Measurements from ENCODE around the gene DRC3.

The DRC3 gene

DNA sequence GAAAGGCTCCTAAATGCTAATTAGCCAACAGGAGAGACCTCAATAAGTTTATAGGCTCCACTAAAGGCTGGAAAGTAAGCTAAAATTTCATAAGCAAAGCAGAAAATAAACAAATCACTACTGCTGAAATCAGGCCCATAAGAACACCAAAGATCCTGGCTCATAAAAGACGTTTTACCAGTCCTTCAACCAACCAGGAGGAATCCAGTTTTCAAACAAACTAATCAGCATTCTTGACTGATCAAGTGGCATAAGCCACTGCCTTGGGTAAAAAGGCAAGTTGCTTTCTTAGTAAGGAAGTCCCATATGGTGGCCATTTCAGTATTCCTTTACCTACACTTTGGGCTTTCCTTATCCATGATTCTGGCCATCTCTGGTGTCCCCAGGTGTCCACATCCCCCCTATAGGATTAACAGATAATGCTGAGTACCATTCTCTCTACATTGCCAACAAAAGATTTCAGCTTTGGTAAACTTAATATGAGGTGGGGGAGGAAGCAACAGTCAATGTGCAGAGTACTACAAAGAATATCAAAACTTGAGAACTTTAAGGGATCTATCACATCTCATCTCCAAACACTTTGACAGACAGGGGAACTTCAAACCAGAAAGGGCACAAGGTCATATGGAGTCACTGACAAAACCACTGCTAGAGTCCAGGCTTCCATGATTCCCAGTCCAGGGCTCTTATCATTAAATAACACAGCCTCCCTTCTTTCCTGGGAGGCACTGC, 1.8 kb upstream of the DRC3 start:
- no peak for DNase-seq

GRCh38 chr17:17971431-17972125, 1.1 kb upstream of the DRC3 start:
- DNase-seq, result peak; percentile 32

DNA sequence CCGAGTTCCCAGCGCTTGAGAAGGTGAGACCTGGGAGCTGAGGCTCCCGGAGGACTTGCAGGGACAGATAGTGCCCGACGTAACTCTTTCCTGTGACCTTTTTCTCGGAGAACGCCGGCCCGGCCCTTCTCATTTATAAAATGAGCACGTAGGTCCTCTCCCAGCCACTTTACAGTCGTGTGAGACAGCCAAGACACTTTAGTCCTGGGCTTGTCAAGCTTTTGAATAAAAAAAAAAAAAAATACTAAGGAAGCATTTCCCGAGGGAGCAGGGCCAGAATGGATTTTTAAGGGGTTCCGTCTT, 241 bp downstream of the DRC3 start:
- no peak for DNase-seq

DNA sequence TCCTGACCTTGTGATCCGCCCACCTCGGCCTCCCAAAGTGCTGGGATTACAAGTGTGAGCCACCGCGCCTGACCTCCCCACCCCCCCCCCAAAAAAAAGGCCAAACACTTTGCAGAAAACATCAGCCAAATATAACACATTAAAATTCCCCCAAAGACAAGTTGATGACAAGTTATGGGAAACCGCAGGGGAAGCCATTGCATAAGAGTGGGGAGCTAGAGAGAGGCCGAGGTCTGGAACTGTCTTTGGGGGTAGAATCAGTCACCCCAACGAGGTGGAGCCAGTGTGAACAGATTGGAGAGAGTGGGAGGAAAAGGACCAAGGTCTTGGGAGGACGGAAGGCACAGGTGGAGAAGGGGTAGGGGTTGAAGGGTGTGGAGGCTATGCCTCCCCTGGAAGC, 2.8 kb downstream of the DRC3 start:
- DNase-seq, result no peak

GRCh38 chr17:17976931-17977570, 4.4 kb downstream of the DRC3 start:
- DNase-seq, result no peak

DNA sequence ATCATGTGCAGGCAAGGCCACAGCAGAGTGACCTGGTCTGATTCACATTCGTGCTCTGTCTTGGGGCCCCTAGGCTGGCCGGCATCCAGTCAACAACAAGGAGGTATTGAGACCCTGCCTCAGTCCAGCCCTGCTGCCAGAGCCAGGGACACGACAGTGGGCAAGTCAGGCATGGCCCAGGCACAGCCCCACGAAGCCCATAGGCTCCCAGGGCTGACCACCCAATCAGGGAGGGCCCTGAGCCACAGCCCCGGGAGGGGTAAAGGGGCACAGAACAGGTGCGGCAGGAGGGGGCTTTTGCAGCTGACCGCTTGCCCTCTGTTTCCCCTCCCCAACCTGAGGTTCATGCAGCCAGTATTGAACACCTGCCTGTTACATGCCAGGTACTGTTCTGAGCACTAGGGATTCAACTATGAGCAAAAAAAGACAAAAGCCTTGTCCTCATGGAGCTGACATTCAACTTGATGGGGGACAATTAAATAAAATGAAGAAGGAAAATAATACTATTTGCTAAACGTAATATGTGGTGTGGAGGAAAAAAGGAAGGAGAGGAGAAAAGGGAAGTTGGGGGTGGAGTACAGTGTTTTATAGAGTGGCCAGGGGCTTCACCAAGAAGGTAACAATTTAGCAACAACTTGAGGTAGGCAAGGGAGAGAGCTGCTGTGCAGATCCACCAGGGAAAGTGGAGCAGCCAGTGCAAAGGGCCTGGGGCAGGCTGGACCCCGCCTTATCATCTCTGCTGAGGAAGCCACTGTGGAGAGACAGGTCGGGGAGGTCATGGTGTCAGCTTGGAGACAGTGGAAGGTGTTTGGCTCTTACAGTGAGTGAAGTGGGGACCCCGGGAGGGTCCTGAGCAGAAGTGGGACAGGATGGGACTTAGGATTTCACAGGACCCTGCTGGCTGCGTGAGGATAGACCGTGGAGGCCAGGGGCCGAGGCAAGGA, 6.1 kb downstream of the DRC3 start:
- DNase-seq, result no peak

- no peak for DNase-seq
Measured at GRCh38 chr17:17979778-17980177, 7.1 kb downstream of the DRC3 start.

GRCh38 chr17:17981330-17981729, 8.7 kb downstream of the DRC3 start:
- no peak for DNase-seq

DNA sequence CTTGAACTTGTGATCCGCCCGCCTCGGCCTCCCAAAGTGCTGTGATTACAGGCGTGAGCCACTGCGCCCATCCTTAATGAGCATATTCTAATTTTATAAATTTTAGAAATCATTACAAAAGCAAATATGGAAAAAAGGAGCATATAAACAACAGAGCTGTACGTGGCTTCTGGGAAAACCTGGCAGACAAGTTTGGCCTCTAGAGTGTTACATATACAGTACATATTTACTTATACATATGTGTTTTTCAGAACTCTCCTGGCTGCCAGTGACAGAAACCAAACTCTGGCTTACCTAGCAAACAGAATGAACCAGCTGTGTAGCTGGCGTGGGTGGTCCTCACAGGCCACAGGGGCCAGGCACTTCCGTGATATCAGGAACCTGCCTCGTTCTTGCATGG, 10.1 kb downstream of the DRC3 start:
- DNase-seq, result no peak

- DNase-seq, result no peak
Measured at GRCh38 chr17:17983376-17983775, 10.7 kb downstream of the DRC3 start.

- no peak for DNase-seq
Measured at GRCh38 chr17:17983776-17984175, 11.1 kb downstream of the DRC3 start.

DNA sequence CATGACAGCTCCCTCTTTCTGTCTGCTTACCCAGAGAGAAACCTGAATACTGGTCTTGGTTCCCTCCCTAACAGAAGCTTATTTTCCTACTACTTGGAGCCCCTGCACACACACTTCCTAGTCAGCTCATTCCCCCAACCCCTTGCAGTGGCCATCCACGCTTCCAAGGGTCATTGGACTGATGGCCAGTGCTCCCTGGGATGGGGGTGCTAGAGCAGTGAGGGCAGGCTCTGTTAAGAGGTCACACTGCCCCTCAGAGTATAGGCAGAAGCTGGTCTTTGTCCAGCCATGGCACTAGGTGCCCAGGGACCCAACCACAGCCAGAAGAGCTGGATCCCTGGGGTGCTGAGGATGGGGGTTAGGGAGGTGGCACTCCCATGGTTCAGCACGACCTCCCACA, 12.5 kb downstream of the DRC3 start:
- DNase-seq, result no peak

DNA sequence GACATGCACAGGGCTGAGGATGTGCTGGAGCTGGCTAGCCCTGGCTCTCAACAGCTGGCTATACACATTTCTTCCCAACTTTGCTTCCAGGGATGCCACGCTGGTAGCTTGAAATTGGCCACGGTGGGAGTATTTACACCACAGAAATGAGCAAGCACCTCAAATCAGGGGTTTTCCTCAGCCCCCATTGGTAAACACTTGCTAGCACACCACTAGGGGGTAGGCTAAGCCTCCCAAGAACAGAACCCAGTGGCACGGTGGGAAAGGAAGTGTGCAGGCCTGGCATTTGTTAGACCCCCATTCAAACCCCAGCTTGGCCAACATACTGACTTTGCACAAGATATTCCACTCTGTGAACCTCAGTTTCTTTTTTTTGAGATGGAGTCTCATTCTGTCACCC, 12.9 kb downstream of the DRC3 start:
- DNase-seq, result no peak

DNA sequence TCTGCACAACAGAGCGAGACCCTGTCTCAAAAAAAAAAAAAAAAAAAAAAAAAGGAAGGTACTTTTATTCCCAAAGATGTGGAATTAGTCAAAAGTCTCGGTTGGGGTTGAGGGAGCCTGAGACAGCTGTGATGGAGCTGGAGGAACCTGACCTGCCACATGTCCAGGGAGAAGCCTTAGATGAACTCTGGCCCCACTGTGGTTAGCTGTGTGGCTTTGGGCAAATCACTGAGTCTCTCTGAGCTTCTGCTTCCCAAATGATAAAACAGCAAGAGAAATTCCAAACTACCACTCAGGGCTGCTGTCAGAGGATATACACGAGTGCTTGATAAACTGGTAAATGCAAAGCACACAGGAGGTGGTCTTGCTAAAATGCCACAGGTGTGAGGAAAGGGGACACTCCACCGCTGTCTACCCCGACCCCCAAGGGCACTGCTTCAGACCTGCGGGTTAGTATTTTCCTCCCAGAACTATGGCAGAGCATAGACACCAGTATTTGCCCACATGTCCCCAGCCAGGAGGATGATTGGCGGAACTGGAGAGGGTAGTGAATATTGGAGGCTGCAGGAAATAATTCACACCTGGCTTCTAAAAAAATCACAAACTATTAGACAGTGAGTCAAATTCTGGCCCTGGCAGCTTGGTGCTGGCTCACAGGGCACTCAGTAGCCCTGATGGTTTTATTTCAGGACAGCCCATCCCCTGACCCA, 14.7 kb downstream of the DRC3 start:
- no peak for DNase-seq

DNA sequence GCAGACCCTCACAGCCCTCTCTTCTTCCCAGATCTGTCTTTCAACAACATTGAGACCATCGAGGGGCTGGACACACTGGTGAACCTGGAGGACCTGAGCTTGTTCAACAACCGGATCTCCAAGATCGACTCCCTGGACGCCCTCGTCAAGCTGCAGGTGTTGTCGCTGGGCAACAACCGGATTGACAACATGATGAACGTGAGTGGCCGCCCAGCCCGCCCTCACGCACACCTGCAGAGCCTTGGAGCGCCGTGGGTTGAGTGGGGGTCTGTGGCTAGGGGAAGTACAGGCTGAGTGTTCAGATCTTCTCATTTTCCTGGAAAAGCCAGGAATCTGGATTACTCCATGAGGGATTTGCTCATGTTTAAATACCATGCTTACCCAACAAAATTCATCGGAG, 15.2 kb downstream of the DRC3 start:
- no peak for DNase-seq

- no peak for DNase-seq
Measured at GRCh38 chr17:17988427-17988945, 15.8 kb downstream of the DRC3 start.

DNA sequence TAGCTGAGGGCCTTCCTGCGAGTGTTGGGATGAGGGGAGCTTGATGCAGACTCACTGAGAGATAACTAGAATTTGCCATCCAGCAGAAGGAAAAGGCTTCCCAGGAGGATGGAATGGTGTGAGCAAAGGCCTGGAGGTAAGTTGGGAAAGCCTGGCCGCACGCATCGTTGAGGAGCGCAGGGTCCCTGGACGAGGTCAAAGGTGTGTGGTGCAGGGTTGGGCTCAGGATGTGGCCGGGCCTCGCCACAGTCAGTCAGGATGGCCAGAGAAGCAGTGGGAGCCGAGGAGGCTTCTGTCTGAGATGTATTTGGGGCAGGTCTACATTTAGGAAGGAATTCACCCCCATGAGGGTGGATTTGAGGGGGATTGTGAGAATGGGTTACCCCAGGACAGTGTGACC, 16.4 kb downstream of the DRC3 start:
- no peak for DNase-seq

DNA sequence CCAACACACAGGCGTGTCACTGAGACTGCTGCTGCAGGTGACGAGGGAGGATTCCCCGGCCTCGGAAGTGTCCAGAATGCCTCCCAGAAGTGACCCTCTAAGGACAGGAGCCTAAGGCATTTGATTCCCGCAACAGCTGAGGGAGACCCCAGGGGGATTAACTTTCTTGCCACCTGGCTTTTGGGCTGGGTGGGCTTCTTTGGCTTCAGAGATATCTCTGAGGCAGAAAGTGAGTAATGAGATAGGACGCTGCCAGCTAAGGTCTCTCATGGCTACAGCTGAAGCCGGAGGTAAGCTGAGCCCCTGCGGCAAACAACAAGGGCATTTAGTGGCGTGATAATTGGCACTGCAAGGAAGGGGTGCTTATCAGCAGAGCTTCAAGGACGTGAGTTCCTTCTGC, 17.0 kb downstream of the DRC3 start:
- DNase-seq, result no peak

DNA sequence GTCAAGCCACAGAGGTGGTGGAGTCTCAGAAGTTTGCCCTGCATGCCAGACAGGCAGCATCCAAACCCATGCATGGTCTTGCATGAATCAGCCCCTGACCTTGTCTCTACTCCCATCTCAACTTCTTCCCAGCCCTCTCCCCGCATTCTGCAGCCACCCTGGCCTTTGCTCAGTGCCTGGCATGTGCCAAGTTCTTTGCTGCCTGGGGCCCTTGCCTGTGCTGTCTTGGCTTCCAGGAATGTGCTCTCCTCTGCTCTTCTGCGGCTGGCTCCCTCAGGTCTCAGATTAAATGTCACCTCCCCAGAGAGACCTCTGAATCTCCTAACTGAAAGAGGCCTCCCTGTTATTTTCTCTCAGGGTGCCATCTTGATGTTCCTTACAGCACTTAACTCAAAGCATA, 17.6 kb downstream of the DRC3 start:
- no peak for DNase-seq

GRCh38 chr17:17993366-17993765, 20.7 kb downstream of the DRC3 start:
- no peak for DNase-seq

GRCh38 chr17:17993852-17994251, 21.2 kb downstream of the DRC3 start:
- DNase-seq, result no peak

Measured in effector CD4-positive, alpha-beta T cell (primary cell).